ENCODE data around the gene SCARB2. TPM values are rescaled to one million over a fixed set of nuclear protein-coding genes. Genes with fewer than 3 reads are reported as not detected.

The SCARB2 gene
- total and polyA plus RNA-seq, 2 experiments from 2014 or later = 17.7 to 41.0 TPM

- Mint-ChIP-seq H3K9me3 (no peaks in the 10 kb centered on the region), H3K27me3 (ENCODE audit: insufficient read depth, low read depth, poor library complexity) (no peaks in the 10 kb centered on the region), H3K36me3 (ENCODE audit: low read depth) (peaks cover 77% of the 10 kb centered on the region), H3K4me3 (no peak overlapping the region), H3K4me1 (no peaks in the 10 kb centered on the region), H3K27ac (no peak overlapping the region)
- TF ChIP-seq JUNB (IDR thresholded peaks at IDR 0.05; ENCODE audit: unreplicated experiment) (no peak), ZNF331 (CRISPR knock-in tag; IDR thresholded peaks at IDR 0.05; ENCODE audit: low read depth) (no peak), EZH2 (IDR thresholded peaks at IDR 0.05; ENCODE audit: low read depth, unreplicated experiment) (no peak), ZNF462 (CRISPR knock-in tag; IDR thresholded peaks at IDR 0.05) (no peak), STAT1 (IDR thresholded peaks at IDR 0.05; ENCODE audit: unreplicated experiment) (no peak), NANOG (IDR thresholded peaks at IDR 0.05; ENCODE audit: borderline replicate concordance) (no peak), CTCF (conservative IDR thresholded peaks at IDR 0.05; ENCODE audit: low read depth in 2 of 2) (no peak), ETS1 (IDR thresholded peaks at IDR 0.05) (no peak), EZH2phosphoT487 (IDR thresholded peaks at IDR 0.05; ENCODE audit: unreplicated experiment) (no peak), POLR2AphosphoS5 (IDR thresholded peaks at IDR 0.05; ENCODE audit: low read depth) (no peak), ZNF114 (CRISPR knock-in tag; IDR thresholded peaks at IDR 0.05) (no peak), CREB1 (CRISPR knock-in tag; IDR thresholded peaks at IDR 0.05; ENCODE audit: low read depth) (no peak)
- Histone ChIP-seq H3K4me2 (no peak overlapping the region), H3K36me3 (ENCODE audit: insufficient read depth) (peaks cover 49% of the 10 kb centered on the region), H3K79me2 (replicated peaks; ENCODE audit: insufficient read depth) (no peaks in the 10 kb centered on the region), H3K27me3 (ENCODE audit: insufficient read depth) (no peaks in the 10 kb centered on the region), H3K4me1 (ENCODE audit: insufficient read depth) (no peaks in the 10 kb centered on the region), H2AFZ (no peak overlapping the region), H4K20me1 (replicated peaks; ENCODE audit: insufficient read depth) (no peaks in the 10 kb centered on the region), H3K4me3 (no peak overlapping the region), H3K27ac (ENCODE audit: low read depth) (no peak overlapping the region), H3F3A (replicated peaks; ENCODE audit: low read depth) (no peaks in the 10 kb centered on the region), H3K9me2 (ENCODE audit: insufficient read depth) (no peaks in the 10 kb centered on the region)
- ATAC-seq (no peak), DNase-seq (ENCODE audit: low spot score) (no peak)
Observed at GRCh38 chr4:76116821-76117220, 96.8 kb downstream of the SCARB2 start.
